DND-41 (cell line): ENCODE data around the gene ZFP69B.

Experiments
- ATAC-seq: fragments of 200-7000 bp; cut with Tn5 transposase; 3 replicates; pipeline ENCODE4 v1.9.1; 2021; ENCODE audit warnings: low read depth; ENCODE audit not compliant: insufficient read depth
- DNase-seq: peaks from one replicate; pipeline ENCODE4 v3.0.0-alpha.2; 2020
- H2AFZ ChIP-seq: 2 replicates; pipeline ENCODE4 v1.6.0; 2012; ENCODE audit warnings: low read depth, low read length
- H3K27ac ChIP-seq: 2 replicates; pipeline ENCODE4 v1.5.1; 2012; ENCODE audit warnings: low read length, inconsistent platforms
- H3K27me3 ChIP-seq: fragments of 200-600 bp; sonication (generic); 2 replicates; pipeline ENCODE4 v1.6.0; 2012; ENCODE audit warnings: low read length, mild to moderate bottlenecking, inconsistent platforms; ENCODE audit not compliant: insufficient read depth, poor library complexity
- H3K36me3 ChIP-seq: 2 replicates; pipeline ENCODE4 v1.5.1; 2012; ENCODE audit warnings: low read length, inconsistent platforms; ENCODE audit not compliant: insufficient read depth
- H3K4me1 ChIP-seq: 2 replicates; pipeline ENCODE4 v1.5.1; 2012; ENCODE audit warnings: mild to moderate bottlenecking, low read length; ENCODE audit not compliant: insufficient read depth
- H3K4me2 ChIP-seq: 2 replicates; pipeline ENCODE4 v1.6.0; 2012; ENCODE audit warnings: mild to moderate bottlenecking, moderate library complexity, low read length, inconsistent platforms; ENCODE audit not compliant: insufficient read depth
- H3K4me3 ChIP-seq, 2 experiments: fragments of 200-600 bp in 1 of 2; shearing (Covaris generic) in 1 of 2; 2 replicates each; pipeline ENCODE4 v1.5.1; 2012 to 2016; ENCODE audit warnings: inconsistent platforms in 2 of 2, low read length in 2 of 2, mild to moderate bottlenecking in 2 of 2, low read depth in 1 of 2, moderate library complexity in 1 of 2
- H3K79me2 ChIP-seq: 2 replicates; pipeline ENCODE4 v1.6.0; 2012; ENCODE audit warnings: low read length, inconsistent platforms; ENCODE audit not compliant: insufficient read depth
- H3K9ac ChIP-seq: 2 replicates; pipeline ENCODE4 v1.6.0; 2012; ENCODE audit warnings: low read depth, mild to moderate bottlenecking, inconsistent platforms, low read length, moderate library complexity
- H3K9me3 ChIP-seq: 2 replicates; pipeline ENCODE4 v1.5.1; 2012; ENCODE audit warnings: low read length, moderate library complexity, mild to moderate bottlenecking, inconsistent platforms; ENCODE audit not compliant: insufficient read depth, severe bottlenecking
- H4K20me1 ChIP-seq: 2 replicates; pipeline ENCODE4 v1.6.0; 2012; ENCODE audit warnings: low read length; ENCODE audit not compliant: insufficient read depth
- EZH2 ChIP-seq: IDR thresholded peaks from 3 replicates; pipeline ENCODE4 v1.6.1; 2012; ENCODE audit warnings: borderline replicate concordance, low read depth, mild to moderate bottlenecking, moderate library complexity, low read length, inconsistent platforms; ENCODE audit not compliant: severe bottlenecking
- TF ChIP-seq, protein P1 (sequence below): IDR thresholded peaks from 2 replicates; pipeline ENCODE4 v1.5.1; 2012; ENCODE audit warnings: borderline replicate concordance, low read length, moderate library complexity, mild to moderate bottlenecking; ENCODE audit not compliant: poor library complexity, severe bottlenecking; ENCODE audit errors: extremely low read depth

ZFP69B gene

DNA sequence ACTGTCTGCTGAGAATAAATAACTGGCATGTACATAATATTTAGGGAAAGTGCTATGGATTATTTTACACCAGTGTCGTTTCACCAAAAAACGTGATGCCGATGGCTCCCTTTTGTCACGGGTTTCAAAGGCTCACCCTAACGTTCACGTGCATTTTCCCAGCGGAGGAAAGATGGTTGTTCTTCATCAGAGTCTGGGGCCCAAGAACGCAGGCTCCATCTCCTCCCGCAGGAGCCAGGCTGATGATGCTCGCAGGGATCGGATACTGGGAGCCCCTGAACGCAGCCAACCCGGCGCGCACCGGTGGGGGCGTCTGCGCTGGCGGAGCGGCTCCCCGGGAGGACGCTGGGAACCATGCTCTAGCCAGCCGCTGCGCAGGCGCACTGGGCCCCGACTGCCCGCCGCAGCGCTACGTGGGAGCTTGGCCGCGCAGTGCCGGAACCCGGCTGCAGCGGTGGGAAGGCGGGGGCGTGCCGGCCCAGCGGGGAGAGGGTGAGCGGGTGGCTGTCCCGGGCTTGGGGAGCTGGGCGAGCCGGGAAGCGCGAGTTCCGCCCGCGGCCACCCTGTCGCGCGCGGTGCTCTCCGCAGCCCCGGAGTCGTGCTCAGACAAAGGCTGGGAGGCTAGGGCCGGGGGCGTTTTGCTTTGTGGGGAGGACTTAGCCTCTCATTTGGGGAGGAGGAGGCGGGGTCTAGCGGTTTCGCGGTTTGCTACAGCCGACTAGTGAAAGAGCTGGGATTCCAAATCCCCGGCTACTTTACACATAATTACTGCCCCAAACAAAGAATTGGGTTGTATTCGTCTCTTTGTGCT, at the start of gene ZFP69B:
ZFP69B (plus strand) TSS at position 793 of the 811 bp plus-strand sequence. CDS start 486 bp downstream, outside the sequence.
- Histone ChIP-seq H3K36me3 (peaks cover 13% of the 10 kb centered on the region; the same call in 1 of the 2 replicates), H3K9me3 (peaks cover 24% of the 10 kb centered on the region), H3K4me2 (peak within 1 kb of the TSS; percentile 81), H3K4me1 (peaks cover 33% of the 10 kb centered on the region), H4K20me1 (no peaks in the 10 kb centered on the region), H3K27ac (peak within 1 kb of the TSS; percentile 79), H3K27me3 (no peaks in the 10 kb centered on the region), H3K79me2 (peaks cover 5% of the 10 kb centered on the region; the same call in 1 of the 2 replicates), H2AFZ (peak within 1 kb of the TSS; percentile 86), H3K4me3 (peak within 1 kb of the TSS; percentile 29 to 61; a peak in 3 of 4 replicates), H3K9ac (peak within 1 kb of the TSS; percentile 65)
- TF ChIP-seq EZH2 = no peak
- TF ChIP-seq, protein P1, sequence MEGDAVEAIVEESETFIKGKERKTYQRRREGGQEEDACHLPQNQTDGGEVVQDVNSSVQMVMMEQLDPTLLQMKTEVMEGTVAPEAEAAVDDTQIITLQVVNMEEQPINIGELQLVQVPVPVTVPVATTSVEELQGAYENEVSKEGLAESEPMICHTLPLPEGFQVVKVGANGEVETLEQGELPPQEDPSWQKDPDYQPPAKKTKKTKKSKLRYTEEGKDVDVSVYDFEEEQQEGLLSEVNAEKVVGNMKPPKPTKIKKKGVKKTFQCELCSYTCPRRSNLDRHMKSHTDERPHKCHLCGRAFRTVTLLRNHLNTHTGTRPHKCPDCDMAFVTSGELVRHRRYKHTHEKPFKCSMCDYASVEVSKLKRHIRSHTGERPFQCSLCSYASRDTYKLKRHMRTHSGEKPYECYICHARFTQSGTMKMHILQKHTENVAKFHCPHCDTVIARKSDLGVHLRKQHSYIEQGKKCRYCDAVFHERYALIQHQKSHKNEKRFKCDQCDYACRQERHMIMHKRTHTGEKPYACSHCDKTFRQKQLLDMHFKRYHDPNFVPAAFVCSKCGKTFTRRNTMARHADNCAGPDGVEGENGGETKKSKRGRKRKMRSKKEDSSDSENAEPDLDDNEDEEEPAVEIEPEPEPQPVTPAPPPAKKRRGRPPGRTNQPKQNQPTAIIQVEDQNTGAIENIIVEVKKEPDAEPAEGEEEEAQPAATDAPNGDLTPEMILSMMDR = peak; percentile 28
- DNase-seq (peak; percentile 92), ATAC-seq (peak; percentile 88)

DNA sequence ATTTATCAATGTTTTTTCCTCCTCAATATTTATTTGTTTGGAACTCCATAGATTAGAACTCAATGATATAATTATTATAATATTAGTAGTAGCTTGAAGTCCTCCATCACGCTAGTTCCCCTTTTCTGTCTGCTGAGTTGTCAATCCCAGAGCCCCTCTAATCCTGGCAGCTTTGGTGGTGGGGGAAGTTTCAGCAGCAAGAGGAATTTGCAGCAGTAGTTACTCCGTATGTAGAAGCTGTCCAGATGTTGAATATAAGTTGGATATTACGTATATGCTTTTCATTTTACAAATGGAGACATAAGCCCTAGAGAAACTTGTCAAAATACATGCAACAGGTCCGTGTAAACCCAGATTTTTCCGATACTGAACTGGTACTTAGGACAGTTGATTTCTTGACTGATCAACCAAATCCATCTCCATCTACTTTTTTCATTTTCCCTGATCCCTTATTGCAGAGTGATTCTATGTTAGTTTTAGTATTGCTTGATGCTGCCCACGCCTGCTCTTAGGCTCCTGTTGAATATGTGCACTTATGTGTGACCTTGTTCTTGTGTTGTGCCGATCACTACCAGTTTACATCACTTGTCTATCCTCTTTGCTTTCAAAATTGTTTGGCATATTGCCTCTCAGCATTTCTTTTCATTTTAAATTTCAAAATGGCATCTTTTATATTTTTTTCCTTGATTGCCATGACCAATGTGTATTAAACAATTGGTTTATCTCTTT, 48.6 kb upstream of the ZFP69B start:
- TF ChIP-seq, protein P1 = no peak
- no peak for TF ChIP-seq EZH2
- no peak overlapping the region for H3K9ac ChIP-seq
- peaks cover 8% of the 10 kb centered on the region; the same call in 1 of the 2 replicates for H4K20me1 ChIP-seq
- H3K36me3 ChIP-seq = no peaks in the 10 kb centered on the region
- no peaks in the 10 kb centered on the region for H3K9me3 ChIP-seq
- no peaks in the 10 kb centered on the region for H3K4me1 ChIP-seq
- DNase-seq = no peak
- H3K27me3 ChIP-seq = no peaks in the 10 kb centered on the region
- H3K79me2 ChIP-seq = peaks cover 8% of the 10 kb centered on the region; the same call in 1 of the 2 replicates
- H3K4me3 ChIP-seq = no peak overlapping the region
- ATAC-seq = no peak
- no peak overlapping the region for H3K27ac ChIP-seq
- H3K4me2 ChIP-seq = no peak overlapping the region
- H2AFZ ChIP-seq = no peak overlapping the region

DNA sequence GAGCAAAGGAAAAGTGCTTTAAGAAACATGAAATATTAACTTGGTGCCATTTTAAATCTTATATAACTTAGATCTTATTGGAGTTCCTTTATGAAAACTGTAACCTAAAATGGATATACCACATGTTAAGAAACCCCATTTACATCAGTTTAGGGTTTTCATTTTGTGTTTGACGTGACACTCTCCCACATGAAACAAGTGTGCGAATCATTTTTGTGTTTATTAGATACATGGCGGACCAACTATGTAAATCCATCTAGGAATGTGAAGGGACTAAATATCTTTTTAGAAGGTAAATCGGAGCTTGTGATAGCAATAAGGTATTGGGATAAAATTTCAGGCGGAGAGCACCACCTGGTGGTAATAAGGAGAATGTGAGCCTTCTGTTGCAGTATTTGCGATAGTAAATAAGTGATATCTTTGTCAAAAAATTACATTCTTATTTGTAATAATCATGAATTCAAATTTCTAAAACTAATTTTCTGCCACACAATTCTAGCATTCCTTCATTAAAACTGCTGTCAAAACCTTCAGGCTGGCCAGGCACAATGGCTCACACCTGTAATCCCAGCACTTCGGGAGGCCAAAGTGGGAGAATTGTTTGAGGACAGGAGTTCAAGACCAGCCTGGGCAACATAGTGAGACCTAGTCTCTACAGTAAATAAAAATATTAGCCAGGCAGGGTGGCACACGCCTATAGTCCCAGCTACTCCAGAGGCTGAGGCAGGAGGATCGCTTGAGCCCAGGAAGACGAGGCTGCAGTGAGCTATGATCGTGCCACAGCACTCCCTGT, 45.4 kb upstream of the ZFP69B start:
- H3K4me3 ChIP-seq = no peak overlapping the region

More for the DNA sequence above, 45.4 kb upstream of the ZFP69B start:
- peaks cover 4% of the 10 kb centered on the region; the same call in 1 of the 2 replicates for H4K20me1 ChIP-seq
- H3K9me3 ChIP-seq = no peaks in the 10 kb centered on the region
- peaks cover 8% of the 10 kb centered on the region; the same call in 1 of the 2 replicates for H3K79me2 ChIP-seq
- no peak overlapping the region for H2AFZ ChIP-seq
- no peak overlapping the region for H3K4me2 ChIP-seq
- peaks cover 8% of the 10 kb centered on the region; the same call in 1 of the 2 replicates for H3K36me3 ChIP-seq
- TF ChIP-seq EZH2 = no peak
- TF ChIP-seq, protein P1 = peak; percentile 86
- no peaks in the 10 kb centered on the region for H3K4me1 ChIP-seq
- no peaks in the 10 kb centered on the region for H3K27me3 ChIP-seq
- DNase-seq = peak; percentile 39
- H3K9ac ChIP-seq = no peak overlapping the region
- ATAC-seq = peak; percentile 63; the same call in 2 of the 3 replicates
- H3K27ac ChIP-seq = no peak overlapping the region
